DOHH2 (cell line): Measurements from ENCODE around the gene SCAF4.

Experiments
- H3F3A ChIP-seq: fragments of 200-600 bp; sonication (generic), shearing (Covaris generic); 2 replicates; pipeline ENCODE4 v1.6.0; 2016; ENCODE audit warnings: antibody characterized with exemption, mild to moderate bottlenecking; ENCODE audit not compliant: control insufficient read depth, insufficient read depth
- H3K27ac ChIP-seq: fragments of 200-600 bp; sonication (generic); 2 replicates; pipeline ENCODE4 v1.5.1; 2014; ENCODE audit warnings: low read depth, mild to moderate bottlenecking, low read length, moderate library complexity
- H3K27me3 ChIP-seq: fragments of 200-600 bp; sonication (generic); 2 replicates; pipeline ENCODE4 v1.6.1; 2014; ENCODE audit warnings: mild to moderate bottlenecking, low read length, mixed read lengths; ENCODE audit not compliant: control insufficient read depth
- H3K36me3 ChIP-seq: fragments of 200-600 bp; sonication (generic); 2 replicates; pipeline ENCODE4 v1.6.1; 2014; ENCODE audit warnings: mild to moderate bottlenecking, low read length, moderate library complexity, mixed read lengths; ENCODE audit not compliant: control insufficient read depth
- H3K4me1 ChIP-seq: fragments of 200-600 bp; sonication (generic); 2 replicates; pipeline ENCODE4 v1.6.1; 2014; ENCODE audit warnings: mild to moderate bottlenecking, low read length, mixed read lengths; ENCODE audit not compliant: control insufficient read depth
- H3K4me2 ChIP-seq: fragments of 200-600 bp; sonication (generic); 2 replicates; pipeline ENCODE4 v1.6.0; 2014; ENCODE audit warnings: mild to moderate bottlenecking, low read length, moderate library complexity
- H3K4me3 ChIP-seq: fragments of 200-600 bp; sonication (generic); 2 replicates; pipeline ENCODE4 v1.5.1; 2014; ENCODE audit warnings: mild to moderate bottlenecking, low read length, mixed read lengths
- H3K79me2 ChIP-seq: fragments of 200-600 bp; sonication (generic); 2 replicates; pipeline ENCODE4 v1.6.1; 2014; ENCODE audit warnings: mild to moderate bottlenecking, low read length, mixed read lengths; ENCODE audit not compliant: control insufficient read depth
- H3K9me2 ChIP-seq: fragments of 200-600 bp; sonication (generic); replicated peaks from 2 replicates; pipeline ENCODE4 v1.6.1; 2014; ENCODE audit warnings: mild to moderate bottlenecking, low read length, mixed read lengths; ENCODE audit not compliant: control insufficient read depth
- H3K9me3 ChIP-seq: fragments of 200-600 bp; sonication (generic); 2 replicates; pipeline ENCODE4 v1.6.1; 2014; ENCODE audit warnings: antibody characterized with exemption, low read length, mixed read lengths; ENCODE audit not compliant: control insufficient read depth, insufficient read depth
- H4K20me1 ChIP-seq: fragments of 200-600 bp; sonication (generic); 2 replicates; pipeline ENCODE4 v1.6.0; 2014; ENCODE audit warnings: low read depth, mild to moderate bottlenecking, antibody characterized with exemption, low read length, moderate library complexity; ENCODE audit not compliant: control insufficient read depth, insufficient read depth
- CTCF ChIP-seq: fragments of 200-600 bp; sonication (generic); IDR thresholded peaks from one replicate; pipeline ENCODE4 v1.5.1; 2014; ENCODE audit warnings: antibody characterized with exemption, mild to moderate bottlenecking, low read depth, low read length; ENCODE audit not compliant: poor library complexity, severe bottlenecking
- EZH2phosphoT487 ChIP-seq: fragments of 200-600 bp; sonication (generic); IDR thresholded peaks from 2 replicates; pipeline ENCODE4 v1.6.1; 2017; ENCODE audit warnings: borderline replicate concordance, mild to moderate bottlenecking, antibody characterized with exemption, low read length, moderate library complexity, mixed read lengths

The SCAF4 gene

GRCh38 chr21:31663584-31664249 lies 68.2 kb downstream of the SCAF4 start:
- peaks cover 55% of the 10 kb centered on the region for H3K4me1 ChIP-seq
- H3K27me3 ChIP-seq, result no peaks in the 10 kb centered on the region
- TF ChIP-seq CTCF (no peak), EZH2phosphoT487 (no peak)
- peak overlapping the region; percentile 15 for H3K4me3 ChIP-seq
- peaks cover 70% of the 10 kb centered on the region for H3K79me2 ChIP-seq
- peak overlapping the region; percentile 19 for H3K27ac ChIP-seq
- peak overlapping the region; percentile 71 for H3K4me2 ChIP-seq
- peaks cover 31% of the 10 kb centered on the region for H3F3A ChIP-seq
- no peaks in the 10 kb centered on the region for H3K9me2 ChIP-seq
- H3K9me3 ChIP-seq, result no peaks in the 10 kb centered on the region
- H3K36me3 ChIP-seq, result peaks cover 81% of the 10 kb centered on the region
- 0 out of 2 replicates have a peak, but pooled peaks cover 25% of the 10 kb centered on the region for H4K20me1 ChIP-seq

GRCh38 chr21:31660591-31660990 lies 71.3 kb downstream of the SCAF4 start:
- H3K4me1 ChIP-seq, result peaks cover 56% of the 10 kb centered on the region

DNA sequence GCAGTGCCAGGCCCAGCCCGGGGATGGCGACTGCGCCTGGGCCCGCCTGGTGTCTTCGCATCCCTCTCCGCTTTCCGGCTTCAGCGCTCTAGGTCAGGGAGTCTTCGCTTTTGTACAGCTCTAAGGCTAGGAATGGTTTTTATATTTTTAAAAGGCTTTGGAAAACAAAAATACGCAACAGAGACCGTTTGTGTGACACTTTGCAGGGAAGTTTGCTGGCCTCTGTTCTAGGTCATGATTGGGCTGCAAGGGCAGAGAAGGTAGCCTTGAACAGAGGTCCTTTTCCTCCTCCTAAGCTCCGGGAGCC lies 71.7 kb downstream of the SCAF4 start:
- Histone ChIP-seq H3K4me1 (peaks cover 56% of the 10 kb centered on the region), H3F3A (peaks cover 7% of the 10 kb centered on the region; the same call in 1 of the 2 replicates), H3K9me2 (no peaks in the 10 kb centered on the region), H3K4me2 (peak overlapping the region; percentile 71), H3K9me3 (no peaks in the 10 kb centered on the region), H4K20me1 (0 out of 2 replicates have a peak, but pooled peaks cover 22% of the 10 kb centered on the region), H3K79me2 (peaks cover 56% of the 10 kb centered on the region), H3K36me3 (peaks cover 46% of the 10 kb centered on the region), H3K27me3 (no peaks in the 10 kb centered on the region), H3K4me3 (peak overlapping the region; percentile 80), H3K27ac (peak overlapping the region; percentile 15)
- TF ChIP-seq CTCF, result peak; percentile 26
- TF ChIP-seq EZH2phosphoT487, result no peak

More at GRCh38 chr21:31660591-31660990, 71.3 kb downstream of the SCAF4 start:
- H3K9me3 ChIP-seq, result no peaks in the 10 kb centered on the region
- no peaks in the 10 kb centered on the region for H3K9me2 ChIP-seq
- H3K4me3 ChIP-seq, result peak overlapping the region; percentile 80
- H3K79me2 ChIP-seq, result peaks cover 60% of the 10 kb centered on the region
- no peaks in the 10 kb centered on the region for H3K27me3 ChIP-seq
- peak overlapping the region; percentile 15 for H3K27ac ChIP-seq
- 0 out of 2 replicates have a peak, but pooled peaks cover 25% of the 10 kb centered on the region for H4K20me1 ChIP-seq
- H3F3A ChIP-seq, result peaks cover 8% of the 10 kb centered on the region; the same call in 1 of the 2 replicates
- no peak for TF ChIP-seq EZH2phosphoT487
- no peak for TF ChIP-seq CTCF
- peaks cover 50% of the 10 kb centered on the region for H3K36me3 ChIP-seq
- H3K4me2 ChIP-seq, result peak overlapping the region; percentile 71
